Placental epithelial cell (primary cell): ENCODE results near the gene LSG1. TPM values are rescaled to one million over a fixed set of nuclear protein-coding genes. Genes with fewer than 3 reads are reported as not detected.

Experiments used
- small RNA-seq: library from RNA; depleted of rRNA; stranded (forward); fragments of <200 nt; gene quantifications from one replicate; pipeline ENCODE3, GENCODE V24; 2012
- total RNA-seq: library from RNA; depleted of rRNA; stranded (reverse); fragments of >200 nt; gene quantifications from 2 replicates; pipeline ENCODE4 v1.2.3, GENCODE V29; 2012

Gene LSG1
- 21.8 and 24.7 TPM in 2 replicates for total RNA-seq

DNA sequence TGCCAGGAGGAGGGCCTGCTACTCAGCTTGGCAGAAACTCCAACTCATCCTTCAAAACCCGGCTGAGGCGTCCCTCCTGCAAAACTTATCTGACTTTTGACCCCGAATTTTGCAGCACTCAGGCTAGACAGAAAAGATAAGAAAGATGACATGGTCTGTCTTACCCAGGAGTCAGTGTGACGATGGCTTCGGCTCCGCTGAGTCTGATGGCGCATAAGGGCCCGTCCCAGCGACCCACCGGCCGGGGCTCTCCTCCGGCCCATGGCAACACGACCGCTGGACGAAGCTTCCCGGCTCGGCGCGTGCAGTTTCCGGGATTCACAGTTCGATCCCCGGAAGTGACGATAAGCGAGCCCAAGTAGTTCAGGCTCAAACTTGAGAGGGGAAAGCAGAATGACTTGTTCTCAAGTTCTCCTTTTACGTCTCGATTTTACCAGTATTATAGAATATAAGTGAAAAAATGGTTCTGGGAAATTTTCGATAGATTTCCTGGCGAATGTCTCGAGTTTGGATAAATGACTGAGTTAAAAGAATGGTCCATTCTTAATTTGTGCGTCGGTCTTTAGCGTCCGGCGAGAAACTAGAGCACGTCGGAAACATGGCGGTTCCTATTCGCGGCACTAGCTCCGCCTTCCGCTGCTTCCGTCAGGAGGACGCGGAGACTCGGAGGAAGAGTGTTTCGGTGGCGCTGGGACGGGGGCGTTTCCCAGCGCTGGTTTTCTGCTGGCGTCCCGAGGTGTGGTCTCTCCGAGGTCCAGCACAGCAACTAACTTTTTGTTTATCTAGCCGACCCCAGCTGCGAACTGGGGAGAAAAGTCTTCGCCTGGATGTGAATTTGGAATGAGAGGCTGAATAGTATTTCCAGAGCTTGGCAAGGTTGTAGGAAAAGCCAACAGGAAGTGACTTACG is at the start of gene LSG1:
Gene LSG1, minus strand, starts transcription at position 292 of the 909 bp plus-strand sequence. Its CDS starts 29 bp downstream, at position 263.

DNA sequence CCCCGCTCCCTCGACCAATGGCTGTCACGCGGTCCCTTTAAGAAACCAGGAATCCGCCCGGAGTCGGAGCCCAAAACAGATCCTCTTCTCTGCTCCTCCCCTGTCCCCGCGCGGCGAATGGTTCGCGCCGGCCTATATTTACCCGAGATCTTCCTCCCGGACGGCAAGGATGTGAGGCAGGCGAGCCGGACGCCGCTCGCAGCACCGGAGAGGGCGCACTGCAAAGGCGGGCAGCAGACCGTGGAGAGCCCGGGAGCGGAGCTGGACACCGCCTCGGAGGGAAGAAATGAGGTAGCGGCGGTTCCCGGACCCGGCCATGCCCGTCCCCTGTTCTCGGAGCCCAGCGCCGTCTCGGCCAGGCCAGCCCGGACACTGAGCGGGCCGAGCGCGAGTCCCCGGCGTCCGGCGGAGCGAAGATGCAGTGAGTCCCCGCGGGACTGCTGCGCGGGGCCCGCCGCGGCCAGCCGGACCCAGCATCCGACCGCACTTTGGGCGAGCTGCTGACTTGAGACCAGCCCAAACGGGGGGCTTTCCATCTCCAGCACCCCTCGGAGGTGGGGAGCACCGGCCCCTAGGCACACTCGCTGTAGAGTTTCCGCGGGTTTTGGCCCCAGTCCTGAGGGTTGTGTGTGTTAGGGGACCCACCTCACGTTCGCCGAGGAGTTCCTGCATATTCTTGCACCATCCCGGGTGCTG is 13.9 kb upstream of the LSG1 start, which contains the start of gene FAM43A:
Gene FAM43A, plus strand, starts transcription at position 166 of the 696 bp plus-strand sequence. CDS start 944 bp downstream, outside the sequence.

DNA sequence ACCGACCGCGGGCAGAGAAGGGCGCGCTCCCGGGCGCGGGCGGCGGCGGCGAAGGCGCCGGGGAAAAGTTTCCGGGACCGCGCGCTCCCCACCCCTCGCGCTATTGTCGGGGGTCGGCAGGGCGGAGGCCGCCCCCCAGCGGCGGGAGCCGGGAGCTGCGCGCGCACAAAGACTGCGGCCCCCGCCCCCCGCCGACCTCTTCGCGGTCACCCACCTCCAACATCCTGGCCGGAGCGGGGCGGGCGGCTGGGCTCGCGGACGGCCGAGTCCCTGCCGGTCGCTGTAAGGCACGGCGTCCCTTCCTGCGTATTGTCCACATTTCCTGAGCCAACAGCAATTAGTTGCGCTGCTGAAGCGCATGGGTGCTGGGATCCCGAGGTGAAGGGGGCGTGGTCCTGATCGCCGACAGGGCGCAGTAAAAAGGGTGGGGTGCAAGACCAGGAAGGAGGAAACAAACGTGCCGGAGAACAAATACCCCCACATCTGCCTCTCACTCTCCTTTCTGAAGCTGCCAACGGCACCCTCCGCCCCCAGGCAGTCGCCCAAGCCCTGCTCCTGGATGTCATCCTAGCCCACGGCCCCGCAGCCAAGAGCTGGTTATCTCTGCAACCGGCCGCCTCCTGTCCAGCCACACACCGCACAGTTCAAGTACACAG is 38.5 kb downstream of the LSG1 start, which contains the start of gene TMEM44:
Gene TMEM44, minus strand, starts transcription at position 71 of the 656 bp plus-strand sequence. CDS start 204 bp downstream, outside the sequence.

Small RNA genes lying within 50 kb of the gene (small RNA-seq; reads per million reads assigned to genes)
- gene AC046143.2 = not detected

Other genes starting within 250 kb of the LSG1 start
- 47.1 and 73.9 TPM in 2 replicates for gene ATP13A3, start 185.2 kb downstream of the LSG1 start, total RNA-seq
- gene TMEM44, start 38.8 kb downstream of the LSG1 start, total RNA-seq = 15.5 and 23.9 TPM in 2 replicates
- gene FAM43A, start 13.7 kb upstream of the LSG1 start, total RNA-seq = 0.22 and 0.39 TPM in 2 replicates